GM19025 (cell line): ENCODE results near the gene TMEM232.

Source experiments
- ATAC-seq: cut with Tn5 transposase; IDR thresholded peaks from one replicate; pipeline ENCODE4 v1.9.1; 2021; ENCODE audit warnings: mild to moderate bottlenecking, low read depth, moderate library complexity; ENCODE audit not compliant: unreplicated experiment

Gene TMEM232

GRCh38 chr5:110439296-110439695 lies 287.2 kb downstream of the TMEM232 start:
- ATAC-seq, result no peak

GRCh38 chr5:110435207-110435606 lies 291.3 kb downstream of the TMEM232 start:
- ATAC-seq, result no peak

- no peak for ATAC-seq
Observed at GRCh38 chr5:110431603-110432002, 294.9 kb downstream of the TMEM232 start.

GRCh38 chr5:110414360-110414759 lies 312.1 kb downstream of the TMEM232 start:
- ATAC-seq, result no peak

GRCh38 chr5:110413856-110414255 lies 312.6 kb downstream of the TMEM232 start:
- ATAC-seq, result no peak

- ATAC-seq, result no peak
Observed at GRCh38 chr5:110409571-110409970, 316.9 kb downstream of the TMEM232 start.

GRCh38 chr5:110402562-110402961 lies 323.9 kb downstream of the TMEM232 start:
- no peak for ATAC-seq

GRCh38 chr5:110401881-110402280 lies 324.6 kb downstream of the TMEM232 start:
- ATAC-seq, result no peak

- ATAC-seq, result no peak
Observed at GRCh38 chr5:110398951-110399350, 327.5 kb downstream of the TMEM232 start.

- no peak for ATAC-seq
Observed at GRCh38 chr5:110397281-110397680, 329.2 kb downstream of the TMEM232 start.

- ATAC-seq, result no peak
Observed at GRCh38 chr5:110386782-110387181, 339.7 kb downstream of the TMEM232 start.

- no peak for ATAC-seq
Observed at GRCh38 chr5:110383231-110383630, 343.2 kb downstream of the TMEM232 start.

GRCh38 chr5:110377943-110378342 lies 348.5 kb downstream of the TMEM232 start:
- no peak for ATAC-seq

- no peak for ATAC-seq
Observed at GRCh38 chr5:110377361-110377760, 349.1 kb downstream of the TMEM232 start.

- ATAC-seq, result no peak
Observed at GRCh38 chr5:110376281-110376951, 350.1 kb downstream of the TMEM232 start.

GRCh38 chr5:110371725-110372041 lies 354.8 kb downstream of the TMEM232 start:
- ATAC-seq, result no peak

GRCh38 chr5:110371011-110371724 lies 355.3 kb downstream of the TMEM232 start:
- ATAC-seq, result no peak
